ENCODE measurements around the gene TOGARAM1.

TOGARAM1 gene, protein sequence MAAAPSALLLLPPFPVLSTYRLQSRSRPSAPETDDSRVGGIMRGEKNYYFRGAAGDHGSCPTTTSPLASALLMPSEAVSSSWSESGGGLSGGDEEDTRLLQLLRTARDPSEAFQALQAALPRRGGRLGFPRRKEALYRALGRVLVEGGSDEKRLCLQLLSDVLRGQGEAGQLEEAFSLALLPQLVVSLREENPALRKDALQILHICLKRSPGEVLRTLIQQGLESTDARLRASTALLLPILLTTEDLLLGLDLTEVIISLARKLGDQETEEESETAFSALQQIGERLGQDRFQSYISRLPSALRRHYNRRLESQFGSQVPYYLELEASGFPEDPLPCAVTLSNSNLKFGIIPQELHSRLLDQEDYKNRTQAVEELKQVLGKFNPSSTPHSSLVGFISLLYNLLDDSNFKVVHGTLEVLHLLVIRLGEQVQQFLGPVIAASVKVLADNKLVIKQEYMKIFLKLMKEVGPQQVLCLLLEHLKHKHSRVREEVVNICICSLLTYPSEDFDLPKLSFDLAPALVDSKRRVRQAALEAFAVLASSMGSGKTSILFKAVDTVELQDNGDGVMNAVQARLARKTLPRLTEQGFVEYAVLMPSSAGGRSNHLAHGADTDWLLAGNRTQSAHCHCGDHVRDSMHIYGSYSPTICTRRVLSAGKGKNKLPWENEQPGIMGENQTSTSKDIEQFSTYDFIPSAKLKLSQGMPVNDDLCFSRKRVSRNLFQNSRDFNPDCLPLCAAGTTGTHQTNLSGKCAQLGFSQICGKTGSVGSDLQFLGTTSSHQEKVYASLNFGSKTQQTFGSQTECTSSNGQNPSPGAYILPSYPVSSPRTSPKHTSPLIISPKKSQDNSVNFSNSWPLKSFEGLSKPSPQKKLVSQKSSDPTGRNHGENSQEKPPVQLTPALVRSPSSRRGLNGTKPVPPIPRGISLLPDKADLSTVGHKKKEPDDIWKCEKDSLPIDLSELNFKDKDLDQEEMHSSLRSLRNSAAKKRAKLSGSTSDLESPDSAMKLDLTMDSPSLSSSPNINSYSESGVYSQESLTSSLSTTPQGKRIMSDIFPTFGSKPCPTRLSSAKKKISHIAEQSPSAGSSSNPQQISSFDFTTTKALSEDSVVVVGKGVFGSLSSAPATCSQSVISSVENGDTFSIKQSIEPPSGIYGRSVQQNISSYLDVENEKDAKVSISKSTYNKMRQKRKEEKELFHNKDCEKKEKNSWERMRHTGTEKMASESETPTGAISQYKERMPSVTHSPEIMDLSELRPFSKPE (N-terminal part only)

DNA sequence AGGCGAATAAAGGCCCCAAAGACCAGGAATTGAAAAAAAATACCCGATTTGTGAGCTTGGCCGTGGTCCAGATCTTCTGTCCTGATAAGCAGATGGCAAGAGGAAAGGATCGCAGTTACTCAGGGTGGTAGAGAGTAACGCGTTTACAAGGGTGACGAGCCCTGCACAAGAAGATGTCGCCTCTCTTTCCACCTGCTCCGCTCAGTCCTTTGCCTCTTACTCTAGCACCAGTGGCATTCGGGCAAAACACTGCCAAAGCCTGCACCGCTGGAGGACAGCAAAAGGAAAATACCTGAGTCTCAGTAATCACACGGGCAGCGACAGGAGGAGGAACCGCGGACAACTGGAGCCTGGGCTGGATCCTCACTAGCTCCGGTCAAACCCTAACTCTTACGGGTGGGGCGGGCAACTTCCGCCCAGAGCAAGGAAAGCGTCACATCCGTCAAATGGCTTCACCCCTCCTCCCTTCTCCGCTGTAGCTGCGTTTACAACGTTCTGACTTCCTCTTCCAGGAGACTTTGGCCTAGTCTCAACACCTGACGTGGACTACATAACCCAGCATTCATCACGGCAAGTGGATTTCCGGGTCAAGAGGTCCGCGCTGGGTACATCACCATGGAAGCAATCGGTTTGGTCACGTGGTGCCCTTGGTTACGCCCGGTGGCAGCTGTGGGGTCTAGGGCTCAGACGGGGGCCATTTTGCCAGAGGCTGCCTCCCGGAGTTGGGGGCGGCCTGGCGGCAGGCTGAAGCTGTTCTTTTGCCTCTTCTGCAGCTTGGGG lies at the start of gene TOGARAM1, which contains the start of gene KLHL28:
TOGARAM1 (plus strand) TSS at position 637 of the 780 bp plus-strand sequence. CDS start 232 bp downstream, outside the sequence.
KLHL28 (minus strand) TSS at position 394 of the 780 bp plus-strand sequence. CDS start 16,019 bp downstream, outside the sequence.
- peak within 1 kb of the TSS; percentile 68 for H3K4me3 ChIP-seq (ENCODE audit: low read depth, low read length)
- TF ChIP-seq, protein P1, sequence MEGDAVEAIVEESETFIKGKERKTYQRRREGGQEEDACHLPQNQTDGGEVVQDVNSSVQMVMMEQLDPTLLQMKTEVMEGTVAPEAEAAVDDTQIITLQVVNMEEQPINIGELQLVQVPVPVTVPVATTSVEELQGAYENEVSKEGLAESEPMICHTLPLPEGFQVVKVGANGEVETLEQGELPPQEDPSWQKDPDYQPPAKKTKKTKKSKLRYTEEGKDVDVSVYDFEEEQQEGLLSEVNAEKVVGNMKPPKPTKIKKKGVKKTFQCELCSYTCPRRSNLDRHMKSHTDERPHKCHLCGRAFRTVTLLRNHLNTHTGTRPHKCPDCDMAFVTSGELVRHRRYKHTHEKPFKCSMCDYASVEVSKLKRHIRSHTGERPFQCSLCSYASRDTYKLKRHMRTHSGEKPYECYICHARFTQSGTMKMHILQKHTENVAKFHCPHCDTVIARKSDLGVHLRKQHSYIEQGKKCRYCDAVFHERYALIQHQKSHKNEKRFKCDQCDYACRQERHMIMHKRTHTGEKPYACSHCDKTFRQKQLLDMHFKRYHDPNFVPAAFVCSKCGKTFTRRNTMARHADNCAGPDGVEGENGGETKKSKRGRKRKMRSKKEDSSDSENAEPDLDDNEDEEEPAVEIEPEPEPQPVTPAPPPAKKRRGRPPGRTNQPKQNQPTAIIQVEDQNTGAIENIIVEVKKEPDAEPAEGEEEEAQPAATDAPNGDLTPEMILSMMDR (IDR thresholded peaks at IDR 0.05; ENCODE audit: low read depth, low read length): no peak
- in situ Hi-C loops (cut with HindIII; ENCODE audit: low sequenced_read_pairs): no loop called here
- DNase-seq (ENCODE audit: low read depth, low spot score): peak; percentile 100

DNA sequence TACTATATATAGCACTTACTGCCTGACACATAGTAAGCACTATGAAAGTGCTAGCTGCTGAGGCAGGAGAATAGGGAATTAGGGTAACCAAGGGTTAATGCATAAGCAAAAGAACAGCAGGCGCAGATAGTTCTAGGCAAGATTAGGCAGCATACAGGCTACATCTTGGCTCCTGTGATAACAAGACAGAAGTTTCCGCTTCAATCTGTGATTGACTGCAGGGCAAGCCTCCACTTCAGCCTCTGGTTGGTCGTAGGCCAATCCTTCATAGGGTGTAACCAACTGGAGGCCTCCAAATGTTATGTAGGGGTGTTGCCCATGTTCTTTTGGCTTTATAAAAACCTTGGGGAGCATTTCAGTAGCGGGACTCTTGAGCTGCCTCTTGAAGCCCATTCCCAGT lies 47.1 kb upstream of the TOGARAM1 start:
- TF ChIP-seq, protein P1 (IDR thresholded peaks at IDR 0.05; ENCODE audit: low read depth, low read length): no peak
- in situ Hi-C loops (cut with HindIII; ENCODE audit: low sequenced_read_pairs): no loop called here
- peak; percentile 9 for DNase-seq (ENCODE audit: low read depth, low spot score)
- no peak overlapping the region for H3K4me3 ChIP-seq (ENCODE audit: low read depth, low read length)

DNA sequence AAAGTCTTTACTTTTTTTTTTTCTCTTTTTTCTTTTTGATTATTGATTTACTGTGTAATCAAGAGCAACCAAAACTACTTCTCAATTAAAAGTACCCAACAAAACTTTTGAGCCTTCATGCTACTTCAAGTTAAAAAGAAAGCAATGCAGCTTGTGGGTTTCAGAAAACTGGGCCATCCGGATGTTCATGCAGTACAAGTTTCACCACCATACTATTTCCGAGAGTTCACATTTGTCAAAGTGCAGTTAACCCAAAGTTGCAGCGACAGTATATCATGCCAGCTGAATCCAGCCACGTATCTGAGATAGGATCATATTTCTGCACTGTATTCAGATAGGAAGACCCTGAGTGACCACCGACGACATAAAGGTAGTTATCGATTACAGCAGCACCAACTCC lies 33.2 kb upstream of the TOGARAM1 start:
- TF ChIP-seq, protein P1 (IDR thresholded peaks at IDR 0.05; ENCODE audit: low read depth, low read length): no peak
- no peak overlapping the region for H3K4me3 ChIP-seq (ENCODE audit: low read depth, low read length)
- in situ Hi-C loops (cut with HindIII; ENCODE audit: low sequenced_read_pairs): no loop called here
- no peak for DNase-seq (ENCODE audit: low read depth, low spot score)

DNA sequence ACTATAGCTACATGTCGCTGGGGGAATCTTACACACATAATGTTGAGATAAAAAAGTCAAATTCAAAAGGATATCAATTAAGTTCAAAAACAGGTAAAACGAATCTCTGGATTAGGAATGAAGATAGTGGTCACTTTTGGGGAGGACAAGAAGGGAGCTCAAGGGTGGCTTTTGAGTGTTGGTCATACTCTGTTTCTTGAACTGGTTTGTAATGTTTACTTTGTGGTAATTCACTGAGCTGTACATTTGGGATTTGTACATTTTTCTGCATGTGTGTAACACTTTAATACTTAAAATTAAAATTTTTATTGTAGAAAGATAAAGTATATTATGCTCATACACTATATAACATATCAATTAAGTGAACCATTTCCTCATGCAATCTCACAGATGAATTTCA lies 26.8 kb upstream of the TOGARAM1 start:
- H3K4me3 ChIP-seq (ENCODE audit: low read depth, low read length): no peak overlapping the region
- TF ChIP-seq, protein P1 (IDR thresholded peaks at IDR 0.05; ENCODE audit: low read depth, low read length): no peak
- in situ Hi-C loops (cut with HindIII; ENCODE audit: low sequenced_read_pairs): no loop called here
- DNase-seq (ENCODE audit: low read depth, low spot score): no peak

DNA sequence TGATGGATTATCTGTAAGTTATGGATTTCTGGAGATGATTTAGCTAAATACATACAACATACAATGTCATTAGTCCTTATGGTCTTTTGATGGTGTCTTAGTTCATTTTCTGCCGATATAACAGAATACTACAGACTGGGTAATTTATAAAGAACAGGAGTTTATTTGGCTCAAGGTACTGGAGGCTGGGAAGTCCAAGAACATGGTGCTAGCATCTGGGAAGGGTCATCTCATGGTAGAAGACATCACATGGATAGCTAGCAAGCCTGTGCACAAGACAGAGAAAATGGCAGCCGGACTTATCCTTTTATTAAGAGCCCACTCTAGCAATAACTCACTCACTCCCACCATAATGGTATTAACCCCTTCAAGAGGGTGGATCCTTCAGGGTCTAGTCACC lies 24.4 kb upstream of the TOGARAM1 start:
- H3K4me3 ChIP-seq (ENCODE audit: low read depth, low read length): no peak overlapping the region
- TF ChIP-seq, protein P1 (IDR thresholded peaks at IDR 0.05; ENCODE audit: low read depth, low read length): no peak
- in situ Hi-C loops (cut with HindIII; ENCODE audit: low sequenced_read_pairs): no loop called here
- no peak for DNase-seq (ENCODE audit: low read depth, low spot score)
